HG03460 (cell line): ENCODE results near the gene SNRK.

Experiments
- ATAC-seq: cut with Tn5 transposase; IDR thresholded peaks from one replicate; pipeline ENCODE4 v1.9.1; 2021; ENCODE audit not compliant: unreplicated experiment

Gene SNRK

DNA sequence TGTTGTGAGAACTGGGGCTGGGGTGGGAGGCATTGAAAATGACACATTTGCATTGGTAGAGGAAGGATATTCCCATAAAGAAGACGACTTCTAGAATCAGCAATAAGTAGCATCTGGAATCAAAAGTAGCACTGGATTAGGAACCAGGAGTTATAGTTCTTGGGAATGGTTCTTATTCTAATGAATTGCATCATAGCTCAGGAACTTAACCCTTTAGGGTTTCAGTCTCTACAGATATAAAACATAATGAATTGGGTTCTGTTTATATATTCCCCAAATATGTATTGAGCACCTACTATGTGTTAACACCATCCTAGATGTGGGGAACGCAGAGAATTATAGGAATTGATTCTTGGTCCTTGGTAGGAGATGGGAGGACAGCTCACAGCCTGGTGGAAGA is 16.3 kb upstream of the SNRK start:
- no peak for ATAC-seq

- no peak for ATAC-seq
Measured at GRCh38 chr3:43273416-43273815, 12.9 kb upstream of the SNRK start.

DNA sequence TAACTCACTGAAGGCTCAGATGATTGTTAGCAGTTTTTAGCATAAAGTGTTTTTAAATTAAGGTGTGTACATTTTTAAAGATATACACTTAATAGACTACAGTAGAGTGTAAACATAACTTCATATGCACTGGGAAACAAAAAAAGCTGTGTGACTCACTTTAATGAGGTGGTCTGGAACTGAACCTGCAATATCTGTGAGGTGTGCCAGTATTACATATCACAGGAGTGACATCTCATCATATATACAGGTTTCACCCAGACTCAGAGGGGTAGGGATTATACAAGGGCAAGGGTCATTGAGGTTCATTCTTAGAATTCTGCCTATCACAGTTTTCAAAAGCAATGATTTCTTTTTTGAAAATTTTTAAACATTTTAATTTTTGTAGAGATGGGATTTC is 7.3 kb upstream of the SNRK start:
- ATAC-seq: no peak

GRCh38 chr3:43279532-43279931 is 6.8 kb upstream of the SNRK start:
- no peak for ATAC-seq

DNA sequence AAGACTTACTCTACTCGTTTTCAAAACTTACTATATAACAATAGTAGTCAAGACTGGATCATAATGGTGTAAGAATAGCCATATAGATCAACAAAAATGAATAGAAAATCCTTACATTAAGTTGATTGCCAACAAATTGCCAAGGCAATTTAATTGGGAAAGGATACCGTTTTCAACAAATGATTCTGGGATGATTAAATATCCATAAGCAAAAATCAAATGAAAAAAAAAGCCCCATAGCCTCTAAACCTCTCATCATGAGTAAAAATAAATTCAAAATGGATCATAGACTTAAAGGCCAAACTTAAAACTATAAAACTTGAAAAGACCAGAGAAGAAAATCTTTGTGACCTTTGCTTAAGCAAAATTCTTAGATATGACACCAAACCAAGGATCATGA is 5.3 kb upstream of the SNRK start:
- no peak for ATAC-seq

DNA sequence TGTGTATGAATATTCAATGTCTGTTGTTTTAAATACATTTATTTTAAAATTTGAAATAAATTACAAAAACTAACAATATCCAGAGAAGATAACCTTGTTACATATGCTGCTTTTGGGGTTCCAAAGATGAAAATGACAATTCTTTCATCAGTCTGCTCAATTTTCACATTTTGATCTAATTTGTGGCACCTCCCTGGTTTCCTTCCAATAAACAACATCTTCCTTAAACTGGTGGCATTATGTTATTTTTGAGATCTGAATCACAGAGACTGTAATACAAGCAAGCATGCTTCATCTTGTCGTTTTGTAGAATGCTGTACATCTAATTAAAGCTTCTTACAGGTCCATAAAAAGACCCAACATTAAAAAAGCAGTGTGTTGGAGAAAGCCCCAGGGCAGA is 2.2 kb upstream of the SNRK start:
- ATAC-seq: no peak

GRCh38 chr3:43285644-43286043 is 696 bp upstream of the SNRK start:
- ATAC-seq: no peak

DNA sequence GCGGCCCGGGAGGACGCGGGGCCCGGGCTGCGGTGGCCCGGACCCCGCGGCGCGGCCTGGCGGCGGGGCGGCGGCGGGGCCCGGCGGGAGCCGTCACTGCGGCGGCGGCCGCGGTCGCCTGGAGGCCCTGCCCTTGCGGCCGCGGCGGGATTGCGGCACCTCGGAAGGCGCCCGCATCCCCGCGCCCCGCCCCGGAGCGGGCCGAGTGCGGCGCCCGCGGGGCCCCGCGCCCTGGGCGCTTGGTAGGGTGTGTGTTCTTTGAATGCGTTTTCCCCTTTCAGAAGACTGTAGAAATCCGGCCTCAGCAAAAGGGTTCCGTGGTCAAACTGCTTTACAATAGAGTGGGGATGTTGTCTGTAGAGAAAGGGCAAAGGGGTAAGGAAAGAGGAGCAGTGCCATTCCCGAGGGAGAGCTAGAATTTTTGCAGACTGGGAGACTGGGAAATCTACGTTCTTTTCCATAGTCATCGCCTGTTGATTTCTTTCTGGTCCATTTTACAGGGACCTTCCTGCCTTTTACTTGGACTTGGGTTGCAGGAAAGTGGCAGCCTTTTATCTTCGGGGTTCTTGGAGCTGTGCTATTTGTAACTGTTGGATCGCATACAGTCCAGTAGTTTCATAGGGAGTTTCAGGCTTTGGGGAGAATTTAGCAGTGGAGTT is 630 bp downstream of the SNRK start:
- peak; percentile 26 for ATAC-seq

GRCh38 chr3:43287500-43287873 is 1.1 kb downstream of the SNRK start:
- no peak for ATAC-seq

- ATAC-seq: no peak
Measured at GRCh38 chr3:43288366-43288765, 2.0 kb downstream of the SNRK start.

- no peak for ATAC-seq
Measured at GRCh38 chr3:43288850-43289249, 2.5 kb downstream of the SNRK start.

- ATAC-seq: no peak
Measured at GRCh38 chr3:43289401-43289800, 3.1 kb downstream of the SNRK start.

GRCh38 chr3:43289841-43290470 is 3.6 kb downstream of the SNRK start:
- no peak for ATAC-seq

DNA sequence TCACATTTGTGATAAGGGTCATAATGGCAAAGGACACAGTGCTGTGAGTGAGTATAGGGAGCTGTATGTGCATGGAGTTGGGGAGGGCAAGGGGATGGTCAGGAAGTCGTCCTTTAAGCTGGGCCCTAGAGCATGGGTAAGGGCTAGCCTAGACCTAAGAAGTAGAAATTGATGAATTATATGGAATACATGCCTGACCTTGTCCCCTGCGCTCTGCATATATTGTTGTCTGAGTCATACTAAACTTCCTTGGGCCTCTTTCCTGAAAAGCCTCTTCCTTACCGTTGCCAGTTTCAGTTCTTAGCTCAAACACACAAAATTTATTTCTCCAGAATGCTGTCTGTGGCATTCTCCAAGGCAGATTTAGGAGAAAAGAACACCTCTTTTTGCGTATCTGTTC is 4.6 kb downstream of the SNRK start:
- no peak for ATAC-seq

- ATAC-seq: no peak
Measured at GRCh38 chr3:43291546-43291945, 5.2 kb downstream of the SNRK start.

DNA sequence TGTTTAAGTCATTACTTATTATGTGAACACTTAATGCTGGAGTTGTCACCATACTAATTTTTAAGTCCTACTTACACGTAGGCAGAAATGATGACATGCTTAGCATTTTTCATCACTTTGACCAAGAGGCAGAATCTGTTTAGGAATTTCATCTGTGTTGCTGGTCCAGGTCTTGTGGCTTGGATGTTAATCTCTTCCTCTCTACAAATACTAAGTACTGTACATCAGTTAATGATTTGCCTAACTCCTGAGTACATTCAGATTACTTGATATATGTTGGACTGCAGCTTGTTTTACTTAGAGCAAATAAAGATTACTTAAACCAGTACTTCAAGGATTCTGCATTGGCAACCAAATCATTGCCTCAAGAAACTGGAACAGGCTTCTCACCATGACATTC is 8.6 kb downstream of the SNRK start:
- ATAC-seq: no peak

GRCh38 chr3:43296565-43296964 is 10.2 kb downstream of the SNRK start:
- ATAC-seq: peak; percentile 92

DNA sequence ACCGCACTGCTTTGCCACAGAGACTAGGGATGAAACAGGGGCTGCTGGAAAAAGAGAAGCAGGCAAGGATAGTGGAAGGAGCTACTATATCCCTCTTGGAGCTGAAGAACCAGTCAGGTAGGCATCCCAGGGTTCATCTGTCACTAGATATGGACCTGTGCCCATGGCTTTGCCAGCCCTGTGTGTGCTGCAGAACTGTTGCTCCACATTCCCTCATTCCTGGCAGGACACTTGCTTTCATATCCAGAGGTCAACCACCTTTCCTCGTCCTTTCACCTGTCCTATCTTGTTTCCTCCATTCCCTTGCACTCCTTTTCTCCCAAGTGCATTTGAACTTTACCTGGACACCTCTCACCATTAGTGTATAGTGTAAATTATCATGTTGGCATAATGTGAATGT is 12.0 kb downstream of the SNRK start:
- no peak for ATAC-seq

DNA sequence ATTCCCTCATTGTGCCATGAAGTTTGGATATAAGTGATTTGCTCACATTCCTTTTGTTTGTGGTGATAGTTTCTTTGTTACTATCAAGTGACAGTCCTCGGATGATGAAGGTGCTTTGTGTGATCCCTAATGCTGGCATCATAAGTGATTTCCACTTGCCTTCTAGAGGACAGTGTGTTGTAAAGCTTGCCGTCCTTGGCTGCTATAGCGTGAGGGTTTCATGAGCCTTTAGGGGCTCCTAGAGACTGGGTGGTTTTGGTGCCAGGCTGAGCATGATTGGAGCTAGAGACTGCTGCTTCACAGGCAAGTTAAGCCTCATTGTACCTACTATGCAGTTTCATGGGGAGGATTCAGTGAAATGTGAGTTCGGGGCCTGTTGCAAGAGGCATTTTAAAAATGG is 12.4 kb downstream of the SNRK start:
- ATAC-seq: no peak

GRCh38 chr3:43302116-43302880 is 16.0 kb downstream of the SNRK start:
- ATAC-seq: no peak

DNA sequence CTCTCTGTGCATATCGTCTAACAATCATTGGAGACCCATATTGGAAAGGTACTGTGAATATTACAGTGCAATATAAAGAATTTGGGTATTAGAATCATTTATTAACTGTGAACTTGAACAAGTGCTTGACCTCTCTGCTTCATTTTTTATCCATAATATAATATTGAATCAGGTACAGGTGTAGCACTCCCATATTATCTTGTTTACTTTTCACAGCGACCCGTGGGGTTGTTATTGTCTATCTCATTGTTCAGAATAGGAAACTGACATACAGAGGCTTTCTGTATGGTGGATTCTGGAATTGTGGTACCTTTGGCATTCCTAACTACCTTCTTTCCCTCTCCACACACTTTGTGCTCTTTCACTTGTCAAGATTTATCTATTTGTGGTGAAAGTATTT is 17.8 kb downstream of the SNRK start:
- no peak for ATAC-seq

DNA sequence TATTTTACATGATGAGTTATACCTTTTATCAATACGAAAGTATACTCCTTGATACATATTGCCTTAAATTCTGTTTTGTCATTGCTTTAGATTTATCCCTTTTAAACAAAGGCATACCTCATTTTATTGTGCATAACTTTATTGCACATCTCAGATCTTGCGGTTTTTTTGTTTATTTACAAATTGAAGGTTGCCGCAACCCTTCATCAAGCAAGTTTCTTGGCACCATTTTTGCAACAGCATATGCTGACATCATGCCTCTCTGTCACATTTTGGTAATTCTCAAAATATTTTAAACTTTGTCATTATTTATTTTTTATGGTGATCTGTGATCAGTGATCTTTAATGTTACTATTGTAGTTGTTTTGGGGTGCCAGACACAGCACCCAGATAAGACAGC is 20.9 kb downstream of the SNRK start:
- ATAC-seq: no peak
